NCI-H446 treated with DMSO at 0.1 percent for 48 hours (cell line): Measurements from ENCODE around the gene OVOL1.
A peak's percentile ranks its signal among the peaks of the same experiment; 100 is the strongest.
"Not testable (repeated sequence)": the region's sequence is repeated elsewhere in the genome, so short reads cannot be mapped to it uniquely, and the experiment has no call there.

Experiments used
- DNase-seq: peaks from one replicate; lab custom pipeline; 2025; lab: John Stamatoyannopoulos, UW

Gene OVOL1

GRCh38 chr11:65816696-65817095 is 29.8 kb downstream of the OVOL1 start:
- no peak for DNase-seq

DNA sequence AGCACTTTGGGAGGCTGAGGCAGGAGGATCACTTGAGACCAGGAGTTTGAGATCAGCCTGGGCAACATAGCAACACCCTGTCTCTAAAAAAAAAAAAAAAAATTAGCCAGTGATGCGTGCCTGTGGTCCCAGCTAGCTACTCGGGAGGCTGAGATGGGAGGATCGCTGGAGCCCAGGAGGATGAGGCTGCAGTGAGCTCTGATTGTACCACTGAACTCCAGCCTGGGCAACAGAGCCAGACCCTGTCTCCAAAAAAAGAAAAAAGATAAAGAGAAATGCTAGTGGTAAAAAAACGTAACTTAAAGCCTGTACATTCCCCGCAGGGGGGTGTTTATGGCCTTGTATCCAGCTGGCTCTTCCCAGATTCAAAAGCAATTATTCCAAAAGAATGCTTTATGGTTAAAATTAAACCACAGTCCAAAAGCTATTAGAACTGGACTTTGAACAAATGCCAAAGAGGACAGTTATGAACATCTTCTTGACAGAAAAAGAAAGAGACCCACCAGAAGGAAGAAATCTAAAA is 30.5 kb downstream of the OVOL1 start:
- DNase-seq: no peak

DNA sequence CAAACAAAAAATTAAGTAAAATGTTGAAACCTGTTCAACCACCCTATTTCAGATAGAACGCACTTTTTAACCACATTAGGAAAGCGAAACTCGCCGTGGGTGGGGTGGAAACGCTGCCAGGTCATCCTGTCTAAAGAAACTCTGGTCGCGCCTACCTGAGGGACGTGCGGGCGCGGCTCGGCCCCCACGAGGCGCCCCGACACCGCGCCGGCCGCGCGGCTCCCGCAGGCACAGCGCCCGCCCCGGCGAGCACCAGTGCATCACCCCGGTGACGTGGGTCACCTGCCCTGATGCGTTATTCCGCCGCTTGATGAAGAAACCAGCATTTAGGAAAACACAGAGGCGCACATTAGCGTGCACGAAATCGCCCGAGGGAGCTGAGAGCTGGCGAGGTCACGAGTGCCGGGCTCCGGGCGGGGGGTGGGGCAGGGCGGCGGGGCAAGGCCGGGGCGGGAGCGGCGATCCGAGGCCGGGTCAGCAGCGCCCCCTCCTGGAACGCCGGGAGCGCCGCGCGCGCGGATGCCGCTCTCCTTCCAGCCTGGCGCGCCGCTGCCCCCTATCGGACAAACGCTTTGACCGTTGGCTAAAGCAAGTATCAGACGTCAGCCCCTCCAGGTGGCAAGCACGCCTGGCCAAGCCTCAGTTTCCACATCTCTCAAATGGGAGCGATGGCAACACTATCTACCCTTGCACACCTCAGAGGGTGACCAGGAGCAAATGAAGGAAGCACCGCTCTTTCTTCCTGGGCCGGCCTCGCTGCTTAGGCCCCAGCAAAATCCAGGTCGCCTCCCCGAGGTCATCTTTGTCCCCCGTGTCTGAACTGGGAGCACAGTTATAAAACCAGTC is 31.2 kb downstream of the OVOL1 start:
- DNase-seq: peak; percentile 73

DNA sequence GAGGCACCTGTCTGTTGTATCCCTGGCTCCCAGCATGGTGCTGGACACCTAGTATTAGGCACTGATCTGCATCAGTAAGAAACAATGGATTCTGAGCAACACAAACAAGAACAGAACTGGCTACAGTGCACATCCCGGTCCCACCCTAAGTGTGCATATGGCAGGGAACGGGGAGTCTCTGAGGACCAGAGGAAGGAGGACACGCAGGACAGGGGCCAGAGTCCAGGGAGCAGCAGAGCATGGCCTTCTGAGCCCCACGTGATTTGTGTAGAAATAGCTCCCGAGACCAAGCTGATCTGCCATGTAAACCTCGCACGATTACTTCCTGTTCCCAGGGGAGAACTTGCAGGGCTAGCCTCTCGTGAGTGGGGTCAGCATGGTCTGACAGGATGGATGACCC is 34.2 kb downstream of the OVOL1 start:
- no peak for DNase-seq

- DNase-seq: no peak
Measured at GRCh38 chr11:65822776-65823528, 36.1 kb downstream of the OVOL1 start.

DNA sequence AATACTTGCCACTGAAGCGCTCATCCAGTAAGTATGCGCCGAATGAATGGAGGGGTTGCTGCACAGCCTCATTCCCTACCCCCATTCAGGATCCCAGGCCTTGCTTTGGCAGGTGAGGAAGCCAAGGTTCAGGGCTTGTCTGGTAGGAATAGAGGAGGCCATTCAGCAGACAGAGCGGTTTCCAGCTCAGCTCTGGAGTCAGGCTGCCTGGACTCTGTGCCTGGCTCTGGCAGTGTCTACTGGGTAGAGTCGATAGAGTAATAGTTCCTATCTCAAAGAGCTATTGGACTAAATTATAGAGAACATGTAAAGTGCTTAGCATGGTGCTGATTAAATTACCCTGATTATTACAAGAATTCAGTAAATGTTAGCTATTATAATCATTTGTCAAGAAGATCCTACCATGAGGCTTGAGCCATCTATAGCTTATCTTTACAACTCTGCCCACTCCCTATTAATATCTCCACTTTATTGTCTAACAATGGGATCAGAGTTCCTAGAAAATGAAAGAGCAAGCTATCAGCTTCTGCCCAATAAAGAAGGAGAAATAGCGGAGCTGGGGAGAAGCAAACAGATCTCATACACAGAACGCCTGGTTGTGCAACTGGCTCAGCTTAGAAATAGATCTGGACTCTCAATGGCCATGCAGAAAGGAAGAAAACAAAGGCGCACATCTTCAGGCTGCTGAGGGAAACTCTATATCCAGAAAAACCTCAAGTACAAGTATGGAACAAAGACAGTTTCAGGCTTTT is 40.3 kb downstream of the OVOL1 start:
- DNase-seq: no peak

GRCh38 chr11:65829459-65829858 is 42.6 kb downstream of the OVOL1 start:
- no peak for DNase-seq

- not testable (repeated sequence) for DNase-seq
Measured at GRCh38 chr11:65832231-65832630, 45.4 kb downstream of the OVOL1 start.

DNA sequence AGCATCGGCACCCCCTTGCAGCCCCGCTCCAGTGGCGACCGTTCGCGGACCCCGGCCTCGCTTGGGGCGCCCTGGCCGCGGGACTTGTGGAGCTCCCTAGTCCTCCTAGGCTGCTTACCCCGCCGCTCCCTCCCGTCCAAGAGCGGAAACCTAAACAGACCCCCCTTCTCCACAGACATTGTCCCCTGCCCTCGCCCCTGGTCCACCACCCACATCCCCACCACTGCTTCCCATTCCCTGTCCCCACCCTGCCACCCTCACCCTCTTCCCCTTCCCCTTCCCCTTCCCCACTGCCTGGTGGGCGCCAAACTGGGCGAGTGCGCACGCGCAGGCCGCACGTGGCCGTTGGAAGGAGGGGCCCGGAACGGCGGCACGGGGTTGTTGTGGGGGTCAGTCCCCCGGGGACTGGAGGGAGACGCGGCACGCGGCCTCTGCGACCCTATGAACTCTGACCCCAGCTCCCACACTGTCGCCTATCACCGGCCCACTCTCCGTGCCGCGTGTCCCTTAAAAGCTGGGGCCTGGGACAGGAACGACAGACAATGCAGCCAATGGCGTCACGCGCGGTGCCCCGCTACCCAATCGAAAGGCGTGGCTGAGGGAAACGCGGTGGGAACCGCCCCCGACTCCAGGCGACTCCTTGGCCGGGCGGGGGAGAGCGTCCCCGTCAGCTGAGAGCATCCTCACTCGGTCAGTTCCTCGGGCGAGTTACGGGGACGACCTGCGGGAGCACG is 46.6 kb downstream of the OVOL1 start, which contains the start of gene SNX32:
TSS of gene SNX32 (plus strand) at position 667 of the 734 bp plus-strand sequence. CDS start 103 bp downstream, outside the sequence.
- peak; percentile 76 for DNase-seq

- no peak for DNase-seq
Measured at GRCh38 chr11:65834202-65834601, 47.3 kb downstream of the OVOL1 start.

- DNase-seq: no peak
Measured at GRCh38 chr11:65842144-65842543, 55.3 kb downstream of the OVOL1 start.

GRCh38 chr11:65843811-65844210 is 56.9 kb downstream of the OVOL1 start:
- no peak for DNase-seq

DNA sequence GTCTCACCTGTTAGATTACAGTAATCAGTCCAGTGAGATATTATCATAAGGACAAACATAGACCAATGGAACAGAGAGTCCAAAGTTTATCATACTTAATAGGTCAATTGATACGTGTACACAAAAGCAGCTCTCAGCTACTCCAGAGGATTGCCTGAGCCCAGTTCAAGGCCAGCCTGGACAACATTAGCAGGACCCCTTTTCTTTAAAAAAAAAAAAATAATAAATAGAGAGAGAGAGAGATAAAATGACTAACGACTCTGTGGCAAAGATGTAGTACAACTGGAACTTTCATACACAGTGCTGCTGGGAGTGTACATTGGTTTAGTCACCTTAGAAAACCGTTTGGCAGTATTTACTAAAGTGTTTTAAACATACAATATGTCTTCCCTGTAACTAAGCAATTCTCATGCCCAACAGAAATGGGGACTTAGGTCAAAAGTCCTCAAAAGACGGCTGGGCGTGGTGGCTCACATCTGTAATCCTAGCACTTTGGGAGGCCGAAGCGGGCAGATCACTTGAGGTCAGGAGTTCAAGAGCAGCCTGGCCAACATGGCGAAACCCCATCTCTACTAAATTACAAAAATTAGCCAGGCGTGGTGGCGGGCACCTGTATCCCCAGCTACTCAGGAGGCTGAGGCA is 57.5 kb downstream of the OVOL1 start:
- no peak for DNase-seq
